Common myeloid progenitor, CD34-positive (primary cell): Measurements from ENCODE around the gene YIPF4.

Experiments used
- CTCF ChIA-PET: fragments of 350-600 bp; sonication (Branson Sonifier 250); formaldehyde crosslinking; loops from one replicate; lab custom pipeline; 2021; ENCODE audit warnings: antibody characterized with exemption; lab: Charles Lee
- POLR2A ChIA-PET: fragments of 350-600 bp; sonication (Branson Sonifier 250); formaldehyde crosslinking; loops from one replicate; lab custom pipeline; 2021; ENCODE audit warnings: antibody characterized with exemption; lab: Charles Lee
- DNase-seq, 3 donors: peaks; one replicate each; pipeline versions ENCODE4 v3.0.0 to v3.0.0-alpha.2; 2013
- H3K27ac ChIP-seq, 2 experiments: 1 replicate in 1 of 2; 2 replicates in 1 of 2; pipeline ENCODE4 v1.7.0; 2013; ENCODE audit warnings: inconsistent platforms in 2 of 2, low read length in 2 of 2, mild to moderate bottlenecking in 2 of 2, low read depth in 1 of 2, moderate library complexity in 1 of 2; ENCODE audit not compliant: severe bottlenecking in 2 of 2, insufficient read depth in 1 of 2, poor library complexity in 1 of 2
- H3K27me3 ChIP-seq, 5 experiments: replicated peaks in 2 of 5; 1 replicate in 3 of 5; 2 replicates in 2 of 5; pipeline versions ENCODE4 v1.6.1 to v1.7.0; 2013; ENCODE audit warnings: low read length in 4 of 5, mild to moderate bottlenecking in 2 of 5, moderate library complexity in 2 of 5, inconsistent platforms in 1 of 5; ENCODE audit not compliant: insufficient read depth in 5 of 5, control insufficient read depth in 4 of 5
- H3K36me3 ChIP-seq, 4 experiments: 1 replicate in 2 of 4; 2 replicates in 2 of 4; pipeline versions ENCODE4 v1.6.1 to v1.7.0; 2013; ENCODE audit warnings: low read length in 3 of 4, control low read depth in 1 of 4, mild to moderate bottlenecking in 1 of 4; ENCODE audit not compliant: control insufficient read depth in 4 of 4, insufficient read depth in 4 of 4
- H3K4me1 ChIP-seq, 4 experiments: 1 replicate in 3 of 4; 2 replicates in 1 of 4; pipeline versions ENCODE4 v1.6.1 to v1.7.1; 2013; ENCODE audit warnings: low read length in 3 of 4, mild to moderate bottlenecking in 3 of 4, control low read depth in 1 of 4, inconsistent platforms in 1 of 4, moderate library complexity in 1 of 4; ENCODE audit not compliant: control insufficient read depth in 4 of 4, insufficient read depth in 4 of 4; ENCODE audit errors: control extremely low read depth in 1 of 4
- H3K4me3 ChIP-seq, 7 experiments: 1 replicate in 4 of 7; 2 replicates in 3 of 7; pipeline versions ENCODE4 v1.5.1 to v1.7.0; 2013; ENCODE audit warnings: mild to moderate bottlenecking in 7 of 7, low read length in 6 of 7, moderate library complexity in 6 of 7, inconsistent platforms in 2 of 7, low read depth in 2 of 7, control low read depth in 1 of 7; ENCODE audit not compliant: insufficient read depth in 4 of 7, control insufficient read depth in 1 of 7; ENCODE audit errors: extremely low read depth in 1 of 7
- H3K9me3 ChIP-seq, 5 experiments: 1 replicate in 4 of 5; 2 replicates in 1 of 5; pipeline versions ENCODE4 v1.6.1 to v1.7.1; 2013; ENCODE audit warnings: low read length in 4 of 5, mild to moderate bottlenecking in 2 of 5, inconsistent platforms in 1 of 5, low read depth in 1 of 5, moderate library complexity in 1 of 5; ENCODE audit not compliant: control insufficient read depth in 4 of 5, insufficient read depth in 2 of 5; ENCODE audit errors: control extremely low read depth in 1 of 5
- WGBS: methylation state at CpG from one replicate; pipeline ENCODE4 v1.1.5; 2013; ENCODE audit not compliant: insufficient coverage; 5-methylcytosine and 5-hydroxymethylcytosine counted together

The YIPF4 gene

DNA sequence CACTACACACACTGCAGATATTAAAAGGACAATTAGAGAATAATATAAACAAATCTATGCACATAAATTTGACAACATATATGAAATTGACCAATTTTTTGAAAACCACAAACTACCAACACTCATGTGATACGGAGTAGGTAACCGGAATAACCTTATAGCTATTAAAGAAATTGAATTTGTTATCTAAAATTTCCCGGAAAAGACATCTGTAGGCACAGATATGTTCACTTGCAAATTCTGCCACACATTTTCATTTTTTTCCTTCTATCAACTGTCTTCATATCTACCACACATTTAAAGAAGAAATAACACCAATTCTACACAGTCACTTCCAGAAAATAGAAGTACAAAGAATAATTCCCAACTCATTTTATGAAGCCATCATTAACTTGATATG lies 35.4 kb upstream of the YIPF4 start:
- Histone ChIP-seq H3K4me1 (no peaks in the 10 kb centered on the region), H3K9me3 (no peaks in the 10 kb centered on the region), H3K4me3 (no peak overlapping the region), H3K27me3 (no peaks in the 10 kb centered on the region), H3K36me3 (no peaks in the 10 kb centered on the region), H3K27ac (no peak overlapping the region)
- ChIA-PET CTCF (no interaction called here), POLR2A (no interaction called here)
- peak in 1 of 3 donors; percentile 17 for DNase-seq
- WGBS: no CpG with 5 or more reads among the region's 3 CpGs

DNA sequence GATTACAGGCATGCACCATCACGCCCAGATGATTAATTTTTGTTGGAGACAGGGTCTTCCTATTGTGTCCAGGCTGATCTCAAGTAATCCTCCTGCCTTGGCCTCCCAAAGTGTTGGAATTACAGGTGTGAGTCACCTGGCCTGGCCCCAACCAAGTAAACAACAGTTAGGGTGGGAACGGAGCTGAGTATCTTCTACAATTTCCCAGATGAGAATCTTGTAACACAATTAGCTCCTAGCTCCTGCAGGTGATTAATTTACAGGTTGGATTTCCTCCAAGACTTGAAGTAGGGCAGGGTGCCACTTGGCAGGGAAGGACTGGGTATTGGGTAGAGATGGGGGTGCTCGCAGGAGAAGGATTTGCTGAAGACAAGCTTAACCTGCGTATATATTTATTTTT lies 30.8 kb upstream of the YIPF4 start:
- no peak for DNase-seq
- Histone ChIP-seq H3K4me3 (no peak overlapping the region), H3K9me3 (no peaks in the 10 kb centered on the region), H3K27me3 (no peaks in the 10 kb centered on the region), H3K27ac (no peak overlapping the region), H3K36me3 (no peaks in the 10 kb centered on the region), H3K4me1 (no peaks in the 10 kb centered on the region)
- 100% methylated on average over 1 of the region's 4 CpGs for WGBS
- ChIA-PET CTCF (interaction anchor here (1.5 kb wide), 1 partner anchor 10 kb away, joined by 4 read pairs; no protein-coding TSS in a partner anchor), POLR2A (interaction anchor here (0.6 kb wide), 1 partner anchor 49 kb away, joined by 3 read pairs; no protein-coding TSS in a partner anchor)

DNA sequence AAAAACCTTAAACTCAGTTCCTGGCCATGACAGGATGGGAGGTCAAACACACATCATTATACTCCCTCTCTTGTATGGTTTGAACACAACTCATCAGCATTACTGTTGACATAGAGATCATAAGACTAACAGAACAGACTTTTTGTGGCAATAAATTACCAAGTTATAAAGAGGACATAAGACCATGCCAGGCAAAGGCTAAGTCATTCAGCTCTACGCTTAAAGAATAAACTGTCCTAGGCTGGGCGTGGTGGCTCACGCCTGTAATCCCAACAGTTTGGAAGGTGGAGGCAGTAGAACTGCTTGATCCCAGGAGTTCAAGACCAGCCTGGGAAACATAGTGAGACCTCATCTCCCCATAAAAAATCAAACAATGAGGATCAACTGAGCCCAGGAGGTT lies 29.4 kb upstream of the YIPF4 start:
- POLR2A ChIA-PET: no interaction called here

DNA sequence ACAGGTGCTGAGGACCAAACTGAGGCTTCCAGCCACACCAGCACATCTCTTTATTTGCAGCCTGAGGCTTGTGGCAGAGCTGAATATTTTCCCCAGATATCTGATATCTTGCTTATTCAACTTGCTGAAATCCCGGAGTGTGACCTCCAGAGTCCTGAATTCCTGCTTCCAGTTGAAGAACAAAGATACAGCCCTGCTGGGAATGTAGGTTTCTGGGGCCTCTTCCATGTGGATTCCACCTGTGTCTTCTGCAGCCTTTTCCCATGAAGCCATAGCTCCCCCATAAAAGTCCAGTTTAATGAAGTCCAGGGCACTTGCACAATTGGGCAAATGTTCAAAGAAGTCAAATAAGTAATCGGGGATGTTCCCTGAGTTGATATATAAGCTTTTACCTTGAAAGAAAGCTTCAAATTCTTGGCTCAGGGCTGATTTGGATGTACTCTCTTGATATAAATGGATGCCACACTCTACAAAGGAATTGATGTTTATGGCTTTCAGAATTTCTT lies 27.9 kb upstream of the YIPF4 start:
- CTCF ChIA-PET: interaction anchor here (1.1 kb wide), 1 partner anchor 130 kb away, joined by 3 read pairs; no protein-coding TSS in a partner anchor
- Histone ChIP-seq H3K36me3 (no peaks in the 10 kb centered on the region), H3K27ac (no peak overlapping the region), H3K27me3 (no peaks in the 10 kb centered on the region), H3K9me3 (no peaks in the 10 kb centered on the region), H3K4me3 (no peak overlapping the region), H3K4me1 (no peaks in the 10 kb centered on the region)
- POLR2A ChIA-PET: no interaction called here
- no peak for DNase-seq
- 100% methylated on average over 2 of the region's 2 CpGs for WGBS

More for the DNA sequence above, 29.4 kb upstream of the YIPF4 start:
- no peak for DNase-seq
- H3K4me3 ChIP-seq: no peak overlapping the region
- no peak overlapping the region for H3K27ac ChIP-seq
- no peaks in the 10 kb centered on the region for H3K36me3 ChIP-seq
- no peaks in the 10 kb centered on the region for H3K9me3 ChIP-seq
- WGBS: 100% methylated on average over 3 of the region's 3 CpGs
- no peaks in the 10 kb centered on the region for H3K27me3 ChIP-seq
- H3K4me1 ChIP-seq: no peaks in the 10 kb centered on the region
- CTCF ChIA-PET: interaction anchor here (1.5 kb wide), 1 partner anchor 8 kb away, joined by 4 read pairs; no protein-coding TSS in a partner anchor

DNA sequence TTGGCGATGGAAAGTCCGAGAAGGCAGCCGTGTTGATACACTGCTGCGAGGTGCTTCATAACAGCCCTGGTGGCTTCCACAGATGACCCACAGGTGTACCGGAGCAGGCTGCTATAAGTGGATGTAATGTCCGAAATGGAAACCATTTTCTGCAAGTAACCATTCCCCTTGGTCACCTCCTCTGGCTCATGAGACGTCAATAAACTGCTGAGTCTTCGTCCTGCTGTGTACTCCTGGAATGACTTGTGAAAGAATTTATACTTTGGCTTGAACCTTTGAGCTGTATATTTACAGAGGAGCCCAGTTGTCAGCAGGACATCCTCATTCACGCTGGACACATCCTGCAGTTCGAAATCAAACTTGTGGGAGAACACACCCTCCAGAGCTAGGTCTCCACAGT lies 27.4 kb upstream of the YIPF4 start:
- POLR2A ChIA-PET: no interaction called here
- Histone ChIP-seq H3K36me3 (no peaks in the 10 kb centered on the region), H3K4me1 (no peaks in the 10 kb centered on the region), H3K27ac (no peak overlapping the region), H3K27me3 (no peaks in the 10 kb centered on the region), H3K9me3 (no peaks in the 10 kb centered on the region), H3K4me3 (no peak overlapping the region)
- DNase-seq: no peak
- 94% methylated on average over 10 of the region's 10 CpGs for WGBS
- CTCF ChIA-PET: interaction anchor here (1.1 kb wide), 1 partner anchor 131 kb away, joined by 3 read pairs; no protein-coding TSS in a partner anchor

DNA sequence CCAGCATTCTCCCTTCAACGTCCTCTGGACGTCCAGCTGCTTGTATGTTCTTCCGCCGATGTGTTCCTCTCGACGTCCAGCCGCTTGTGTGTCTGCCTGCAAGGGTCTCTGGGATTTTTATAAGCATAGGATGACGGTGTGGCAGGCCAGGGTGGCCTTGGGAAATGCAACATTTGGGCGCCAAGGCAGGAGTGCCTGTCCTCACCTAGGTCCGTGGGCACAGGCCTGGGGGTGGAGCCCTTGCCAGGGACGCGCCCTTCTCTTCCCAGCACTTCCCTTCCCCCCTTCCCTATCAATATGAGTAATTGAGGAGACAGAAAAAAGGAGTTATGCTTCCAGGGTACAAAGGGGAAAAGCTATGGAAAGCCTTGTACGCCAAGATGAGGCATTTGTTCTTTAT lies 19.5 kb upstream of the YIPF4 start:
- no peaks in the 10 kb centered on the region for H3K27me3 ChIP-seq
- H3K4me1 ChIP-seq: peaks cover 0 to 9% (median 4%) of the 10 kb centered on the region in 4 experiments
- no peak for DNase-seq
- no peaks in the 10 kb centered on the region for H3K36me3 ChIP-seq
- 98% methylated on average over 7 of the region's 13 CpGs for WGBS
- no peaks in the 10 kb centered on the region for H3K9me3 ChIP-seq
- no peak overlapping the region for H3K4me3 ChIP-seq
- H3K27ac ChIP-seq: no peak overlapping the region
- ChIA-PET POLR2A (no interaction called here), CTCF (interaction anchor here (1.3 kb wide), 1 partner anchor 19 kb away, joined by 3 read pairs; no protein-coding TSS in a partner anchor)

DNA sequence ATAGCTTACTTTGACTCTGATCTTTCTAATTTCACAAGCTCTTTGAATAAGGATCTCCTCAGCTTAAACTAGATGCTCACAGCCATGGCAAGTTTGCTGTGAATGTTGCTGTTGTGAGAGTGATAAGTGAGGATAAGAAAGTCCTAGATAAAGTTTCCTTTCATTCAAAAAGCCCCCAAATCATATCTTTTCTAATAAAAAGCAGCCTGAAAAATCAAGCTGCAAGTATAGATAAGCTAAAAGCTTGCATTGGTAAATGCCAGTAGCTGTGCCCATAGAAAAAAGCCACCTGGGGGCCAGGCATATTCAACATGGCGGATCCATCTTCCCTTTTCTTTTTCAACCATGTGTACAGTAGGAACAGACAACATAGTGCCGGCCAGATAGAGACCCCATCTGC lies 17.3 kb upstream of the YIPF4 start:
- Histone ChIP-seq H3K9me3 (no peaks in the 10 kb centered on the region), H3K27me3 (no peaks in the 10 kb centered on the region), H3K4me3 (no peak overlapping the region), H3K36me3 (no peaks in the 10 kb centered on the region), H3K27ac (no peak overlapping the region), H3K4me1 (peaks cover 0 to 26% (median 8%) of the 10 kb centered on the region in 4 experiments)
- DNase-seq: peak in 2 of 3 donors; percentile 23 to 43
- ChIA-PET CTCF (no interaction called here), POLR2A (interaction anchor here (0.7 kb wide), 1 partner anchor 28 kb away, joined by 5 read pairs; no protein-coding TSS in a partner anchor)
- 100% methylated on average over 1 of the region's 2 CpGs for WGBS
